ENCODE data around the gene RFT1.

GRCh38 chr3:53102601-53103147 is 27.6 kb downstream of the RFT1 start:
- TF ChIP-seq CTCF (IDR thresholded peaks at IDR 0.05) (no peak), EP300 (IDR thresholded peaks at IDR 0.05) (no peak), POLR2A (IDR thresholded peaks at IDR 0.05; ENCODE audit: low read depth) (no peak), POLR2AphosphoS5 (IDR thresholded peaks at IDR 0.05) (no peak)

Data from esophagus muscularis mucosa (tissue), 4 donors.